Tibial nerve (tissue), 4 donors: ENCODE measurements around the gene FLOT2. TPM values are rescaled to one million over a fixed set of nuclear protein-coding genes. Genes with fewer than 3 reads are reported as not detected.
A peak's percentile ranks its signal among the peaks of the same experiment; 100 is the strongest.

Source experiments
- DNase-seq, 2 donors: peaks; one replicate each; pipeline ENCODE4 v3.0.0-alpha.2; 2019; ENCODE audit warnings: low spot score in 2 of 2
- H3K27ac ChIP-seq, 4 donors: fragments of 200-600 bp; sonication (generic) in 3 of 4; one replicate each; pipeline ENCODE4 v1.5.1; 2017 to 2019; ENCODE audit warnings: mild to moderate bottlenecking in 1 of 4
- H3K27me3 ChIP-seq, 2 donors: fragments of 200-600 bp; sonication (generic) in 1 of 2; one replicate each; pipeline versions ENCODE4 v1.5.1 to v1.6.0; 2017 to 2019
- H3K36me3 ChIP-seq, 3 donors: fragments of 200-600 bp; sonication (generic); one replicate each; pipeline ENCODE4 v1.5.1; 2018 to 2019
- H3K4me1 ChIP-seq, 4 donors: fragments of 200-600 bp; sonication (generic) in 3 of 4; one replicate each; pipeline ENCODE4 v1.5.1; 2017 to 2019
- H3K4me3 ChIP-seq, 4 donors: fragments of 200-600 bp; sonication (generic) in 3 of 4; one replicate each; pipeline ENCODE4 v1.5.1; 2017 to 2019; ENCODE audit warnings: mild to moderate bottlenecking in 1 of 4, moderate library complexity in 1 of 4
- H3K9me3 ChIP-seq, 4 donors: fragments of 200-600 bp; sonication (generic) in 3 of 4; one replicate each; pipeline ENCODE4 v1.5.1; 2017 to 2019
- CTCF ChIP-seq, 5 experiments: fragments of 200-600 bp in 3 of 5; fragments of 450-650 bp in 2 of 5; sonication (generic) in 3 of 5; IDR thresholded peaks; one replicate each; pipeline ENCODE4 v1.5.1; 2016 to 2019; ENCODE audit warnings: antibody characterized with exemption in 5 of 5, mild to moderate bottlenecking in 3 of 5, moderate library complexity in 2 of 5
- EP300 ChIP-seq, 2 donors: sonication (generic); formaldehyde crosslinking; IDR thresholded peaks; one replicate each; pipeline ENCODE4 v1.6.1; 2017; ENCODE audit warnings: antibody characterized with exemption in 2 of 2, mild to moderate bottlenecking in 1 of 2
- POLR2A ChIP-seq, 2 donors: fragments of 450-650 bp; IDR thresholded peaks; one replicate each; pipeline ENCODE4 v1.6.1; 2017; ENCODE audit warnings: antibody characterized with exemption in 2 of 2, mild to moderate bottlenecking in 2 of 2, moderate library complexity in 2 of 2
- WGBS, 2 donors: methylation state at CpG; one replicate each; pipeline ENCODE4 v1.1.5; 2018; 5-methylcytosine and 5-hydroxymethylcytosine counted together
- total RNA-seq, 4 donors: library from RNA; depleted of rRNA; stranded (reverse); fragments of >200 nt; gene quantifications; one replicate each; pipeline ENCODE4 v1.1.0, GENCODE V29; 2016

Gene FLOT2
- total RNA-seq, 4 donors from 2014 or later = 54.8 to 84.9 (median 65.2) TPM

- TF ChIP-seq CTCF (IDR thresholded peaks at IDR 0.05) = no peak
- TF ChIP-seq EP300 (IDR thresholded peaks at IDR 0.05) = no peak
- no peak for TF ChIP-seq POLR2A (IDR thresholded peaks at IDR 0.05)
- Histone ChIP-seq H3K9me3 (no peaks in the 10 kb centered on the region), H3K27me3 (no peaks in the 10 kb centered on the region), H3K36me3 (peaks cover 0 to 17% (median 0%) of the 10 kb centered on the region in 3 donors), H3K27ac (peak overlapping the region; percentile 52 to 87 (median 77)), H3K4me3 (peak overlapping the region; percentile 62 to 92 (median 80)), H3K4me1 (peaks cover 0 to 45% (median 12%) of the 10 kb centered on the region in 4 donors)
- 8% methylated on average over 33 to 35 of the region's 62 CpGs for WGBS, 2 donors
- DNase-seq = no peak
Measured at GRCh38 chr17:28901866-28902818, 4.6 kb upstream of the FLOT2 start.

GRCh38 chr17:28900986-28901726 lies 3.6 kb upstream of the FLOT2 start:
- H3K9me3 ChIP-seq = no peaks in the 10 kb centered on the region
- no peak overlapping the region for H3K4me3 ChIP-seq
- no peak for TF ChIP-seq CTCF (IDR thresholded peaks at IDR 0.05)
- no peak for TF ChIP-seq EP300 (IDR thresholded peaks at IDR 0.05)
- TF ChIP-seq POLR2A (IDR thresholded peaks at IDR 0.05) = no peak
- 90 to 95% methylated on average over 19 to 21 of the region's 24 CpGs for WGBS, 2 donors
- no peaks in the 10 kb centered on the region for H3K27me3 ChIP-seq
- no peak overlapping the region for H3K27ac ChIP-seq
- DNase-seq = no peak
- H3K4me1 ChIP-seq = peaks cover 0 to 43% (median 17%) of the 10 kb centered on the region in 4 donors
- peaks cover 0 to 7% (median 0%) of the 10 kb centered on the region in 3 donors for H3K36me3 ChIP-seq

- Histone ChIP-seq H3K36me3 (no peaks in the 10 kb centered on the region), H3K4me3 (no peak overlapping the region), H3K4me1 (peaks cover 0 to 57% (median 23%) of the 10 kb centered on the region in 4 donors), H3K27me3 (no peaks in the 10 kb centered on the region), H3K27ac (peak overlapping the region in 1 of 4 donors; percentile 99), H3K9me3 (no peaks in the 10 kb centered on the region)
- TF ChIP-seq POLR2A (IDR thresholded peaks at IDR 0.05) = no peak
- 93 to 96% methylated on average over 5 of the region's 5 CpGs for WGBS, 2 donors
- no peak for DNase-seq
Measured at GRCh38 chr17:28899212-28899815, 1.8 kb upstream of the FLOT2 start.

GRCh38 chr17:28898527-28898955 lies 1.0 kb upstream of the FLOT2 start:
- 88 to 95% methylated on average over 10 to 12 of the region's 12 CpGs for WGBS, 2 donors
- H3K36me3 ChIP-seq = no peaks in the 10 kb centered on the region
- H3K4me1 ChIP-seq = peaks cover 0 to 59% (median 30%) of the 10 kb centered on the region in 4 donors
- H3K27me3 ChIP-seq = no peaks in the 10 kb centered on the region
- DNase-seq = no peak
- TF ChIP-seq EP300 (IDR thresholded peaks at IDR 0.05) = no peak
- no peak for TF ChIP-seq CTCF (IDR thresholded peaks at IDR 0.05)
- no peak for TF ChIP-seq POLR2A (IDR thresholded peaks at IDR 0.05)
- no peak overlapping the region for H3K4me3 ChIP-seq
- H3K27ac ChIP-seq = peak overlapping the region in 3 of 4 donors; percentile 91 to 99 (median 95)
- no peaks in the 10 kb centered on the region for H3K9me3 ChIP-seq

- Histone ChIP-seq H3K27me3 (no peaks in the 10 kb centered on the region), H3K36me3 (no peaks in the 10 kb centered on the region), H3K27ac (peak overlapping the region; percentile 70 to 99 (median 93)), H3K4me3 (peak overlapping the region; percentile 66 to 98 (median 80)), H3K9me3 (no peaks in the 10 kb centered on the region), H3K4me1 (peaks cover 0 to 59% (median 36%) of the 10 kb centered on the region in 4 donors)
- 22 to 31% methylated on average over 13 to 21 of the region's 23 CpGs for WGBS, 2 donors
- DNase-seq = no peak
- TF ChIP-seq CTCF (IDR thresholded peaks at IDR 0.05) (no peak), POLR2A (IDR thresholded peaks at IDR 0.05) (no peak), EP300 (IDR thresholded peaks at IDR 0.05) (no peak)
Measured at GRCh38 chr17:28897769-28898526, 415 bp upstream of the FLOT2 start.
